Anterior cingulate cortex (tissue), 58 donors: ENCODE measurements around the gene DSTYK.
"Not testable (repeated sequence)": the region's sequence is repeated elsewhere in the genome, so short reads cannot be mapped to it uniquely, and the experiment has no call there.

Experiments used
- DNase-seq, 58 donors: peaks; one replicate each; lab custom pipeline; 2025; lab: John Stamatoyannopoulos, UW

The DSTYK gene

DNA sequence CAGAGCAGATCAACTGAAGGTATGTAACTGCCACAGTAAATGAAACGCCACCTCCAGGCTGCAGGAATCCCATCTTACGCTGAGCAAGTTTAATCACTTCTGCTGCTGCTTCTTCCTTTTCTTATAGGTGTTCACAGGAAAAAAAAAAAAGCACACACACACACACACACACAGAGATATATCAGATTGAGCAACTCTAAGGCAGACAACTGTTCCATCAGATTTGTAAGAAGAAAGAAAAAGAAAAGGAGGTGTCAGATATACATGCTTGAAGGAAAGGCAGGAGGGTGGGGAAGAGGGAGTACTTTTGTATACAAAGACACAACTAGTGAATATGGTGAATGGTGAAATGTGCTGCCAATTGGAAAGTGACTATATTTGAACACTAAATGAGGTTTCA lies 28.6 kb downstream of the DSTYK start:
- DNase-seq, result no peak

DNA sequence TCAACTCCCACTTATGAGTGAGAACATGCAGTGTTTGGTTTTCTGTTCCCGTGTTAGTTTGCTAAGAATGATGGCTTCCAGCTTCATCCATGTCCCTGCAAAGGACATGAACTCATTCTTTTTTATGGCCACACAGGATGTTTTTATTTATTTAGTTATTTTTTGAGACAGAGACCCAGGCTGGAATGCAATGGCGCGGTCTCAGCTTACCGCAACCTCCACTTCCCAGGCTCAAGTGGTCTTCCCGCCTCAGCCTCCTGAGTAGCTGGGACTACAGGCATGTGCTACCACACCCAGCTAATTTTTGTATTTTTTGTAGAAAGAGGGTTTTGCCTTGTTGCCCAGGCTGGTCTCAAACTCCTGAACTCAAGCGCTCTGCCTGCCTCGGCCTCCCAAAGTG lies 31.2 kb downstream of the DSTYK start:
- not testable (repeated sequence) for DNase-seq

DNA sequence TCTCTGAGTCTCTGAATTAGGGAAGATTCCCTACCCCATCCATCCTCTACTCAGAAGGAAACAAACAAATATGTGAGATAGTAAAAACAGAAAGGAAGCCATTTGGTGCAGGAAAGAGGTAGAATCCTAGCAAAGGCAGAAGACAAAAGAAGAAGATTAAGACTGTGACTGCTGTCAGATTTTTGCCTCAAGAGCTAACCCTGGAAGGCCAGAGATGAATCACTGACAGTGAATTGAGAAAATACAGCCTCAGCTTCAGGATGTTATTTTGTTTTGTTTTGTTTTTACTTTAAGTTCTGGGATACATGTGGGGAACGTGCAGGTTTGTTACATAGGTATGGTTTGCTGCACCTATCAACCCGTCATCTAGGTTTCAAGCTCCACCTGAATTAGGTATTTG lies 31.7 kb downstream of the DSTYK start:
- no peak for DNase-seq

DNA sequence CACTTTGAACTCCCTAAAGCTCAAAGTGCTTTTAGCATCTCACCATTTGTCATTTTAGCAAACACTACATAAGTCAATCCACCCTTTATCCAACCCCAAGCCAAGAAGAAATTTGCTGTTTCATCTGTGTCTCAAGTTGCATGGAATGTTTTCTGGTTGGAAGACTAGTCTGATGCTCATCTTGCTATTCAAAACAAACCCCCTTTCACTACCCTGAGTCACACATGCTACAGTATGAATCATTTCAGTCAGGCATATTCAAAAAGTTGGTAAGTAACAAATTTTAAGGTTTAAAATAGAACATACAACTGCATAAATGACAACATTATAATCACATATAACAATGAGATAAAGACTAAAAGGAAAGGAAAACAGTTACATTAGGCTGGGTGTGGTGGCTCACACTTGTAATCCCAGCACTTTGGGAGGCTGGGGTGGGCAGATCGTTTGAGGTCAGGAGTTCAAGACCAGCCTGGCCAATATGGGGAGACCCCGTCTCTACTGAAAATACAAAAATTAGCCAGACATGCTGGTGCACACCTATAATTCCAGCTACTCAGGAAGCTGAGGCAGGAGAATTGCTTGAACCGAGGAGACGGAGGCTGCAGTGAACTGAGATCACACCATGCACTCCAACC lies 38.7 kb downstream of the DSTYK start:
- no peak for DNase-seq

DNA sequence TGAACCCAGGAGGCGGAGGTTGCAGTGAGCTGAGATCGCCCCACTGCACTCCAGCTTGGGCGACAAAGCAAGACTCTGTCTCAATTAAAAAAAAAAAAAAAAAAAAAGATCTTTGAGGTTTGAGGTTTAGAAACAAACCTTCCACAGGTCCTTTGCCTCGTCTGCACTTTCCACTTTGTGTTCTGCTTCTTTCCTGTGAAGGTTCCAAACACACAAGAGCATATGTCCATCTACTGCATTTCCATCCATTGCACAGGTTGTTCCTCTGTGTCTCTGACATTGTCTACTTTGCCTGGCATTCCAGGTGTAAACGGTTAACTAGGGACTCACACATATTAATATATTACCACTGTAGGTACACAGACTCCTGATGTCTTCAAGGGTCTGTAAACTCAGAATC lies 40.1 kb downstream of the DSTYK start:
- no peak for DNase-seq

DNA sequence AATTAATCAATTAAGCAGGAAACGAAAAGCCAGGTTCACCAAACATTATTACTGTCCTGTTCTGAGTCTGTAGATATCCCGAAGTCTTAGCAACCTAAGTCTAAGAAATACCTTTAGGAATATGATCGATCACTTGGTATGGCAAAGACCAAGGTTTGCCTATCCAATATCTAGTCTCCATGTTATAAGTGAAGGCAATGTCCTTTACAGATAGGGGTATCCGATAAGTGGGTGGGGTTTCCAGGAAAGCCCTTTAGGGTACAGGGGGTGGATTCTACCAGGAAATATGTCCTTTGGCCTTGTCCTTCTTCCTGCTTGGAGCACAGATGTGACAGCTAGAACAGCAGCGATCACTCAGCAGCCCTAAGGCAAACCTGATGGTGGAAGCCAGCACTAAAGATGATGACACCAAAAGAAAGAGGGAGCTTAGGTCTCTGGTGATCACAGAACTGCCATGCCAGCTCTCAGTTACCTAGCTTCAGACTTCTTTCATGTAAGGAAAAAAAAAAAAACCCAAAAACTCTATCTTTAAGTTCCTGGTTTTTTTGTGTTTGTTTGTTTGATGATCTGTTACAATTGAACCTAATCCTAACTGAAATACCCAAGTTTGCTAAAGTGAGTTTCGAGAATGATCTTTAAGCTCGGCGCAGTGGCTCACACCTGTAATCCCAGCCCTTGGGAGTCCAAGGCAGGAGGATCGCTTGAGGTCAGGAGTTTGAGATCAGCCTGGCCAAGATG lies 40.8 kb downstream of the DSTYK start:
- no peak for DNase-seq

DNA sequence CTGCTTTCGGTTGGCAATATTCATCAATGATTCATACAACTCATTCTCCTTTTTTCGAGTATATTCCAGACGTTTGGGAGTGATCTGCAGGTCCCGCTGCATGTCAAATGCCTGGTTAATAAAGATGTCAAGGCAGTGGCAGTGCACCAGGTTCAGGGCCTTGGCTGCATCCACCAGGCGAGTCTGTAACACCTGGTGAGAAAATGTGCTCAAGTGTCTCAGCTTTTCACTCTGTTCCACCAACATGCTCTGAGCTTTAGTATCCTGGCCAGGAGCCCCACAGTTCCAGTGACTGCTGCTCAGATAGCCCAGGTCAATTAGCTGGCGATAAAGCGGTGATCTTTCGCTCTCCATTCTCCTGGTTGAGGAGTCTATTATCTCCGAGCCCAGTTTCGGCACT lies 42.3 kb downstream of the DSTYK start:
- DNase-seq, result no peak

DNA sequence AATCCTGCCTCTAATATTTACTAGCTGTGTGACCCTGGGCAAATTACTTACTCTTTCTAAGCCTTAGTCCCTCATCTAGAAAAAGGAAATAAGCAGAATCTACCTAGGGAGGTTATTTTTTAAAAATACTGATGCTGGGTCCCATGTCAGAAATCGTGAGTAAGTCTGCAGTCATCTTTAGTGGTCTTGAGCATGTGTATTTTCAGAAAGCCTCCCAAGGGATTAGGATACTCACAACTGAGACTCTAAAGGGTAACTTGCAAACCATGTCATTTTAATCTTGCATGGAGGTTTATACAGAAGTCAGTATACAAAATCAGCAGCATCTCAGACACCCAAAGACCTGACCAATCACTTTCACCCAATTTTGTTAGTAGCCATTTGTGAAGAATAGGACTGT lies 43.2 kb downstream of the DSTYK start:
- DNase-seq, result no peak

DNA sequence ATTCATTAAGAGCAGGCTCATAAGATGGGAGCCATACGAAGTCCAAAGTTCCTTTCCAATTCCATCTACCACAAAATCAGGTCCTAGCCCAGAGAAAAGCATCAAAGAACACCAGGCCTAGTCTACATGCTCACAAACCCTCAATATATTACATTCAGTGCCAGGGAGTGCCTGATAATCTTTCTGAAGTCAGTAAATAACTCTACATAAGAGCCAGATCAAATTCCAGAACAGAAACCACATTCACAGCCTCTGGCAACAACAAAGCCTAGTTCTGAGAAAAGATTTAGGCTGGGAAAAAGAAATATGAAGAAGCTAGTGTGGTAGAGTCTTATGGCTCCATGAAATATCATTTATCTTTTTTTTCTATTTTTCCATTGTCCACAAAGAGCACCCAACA lies 49.2 kb downstream of the DSTYK start:
- no peak for DNase-seq

DNA sequence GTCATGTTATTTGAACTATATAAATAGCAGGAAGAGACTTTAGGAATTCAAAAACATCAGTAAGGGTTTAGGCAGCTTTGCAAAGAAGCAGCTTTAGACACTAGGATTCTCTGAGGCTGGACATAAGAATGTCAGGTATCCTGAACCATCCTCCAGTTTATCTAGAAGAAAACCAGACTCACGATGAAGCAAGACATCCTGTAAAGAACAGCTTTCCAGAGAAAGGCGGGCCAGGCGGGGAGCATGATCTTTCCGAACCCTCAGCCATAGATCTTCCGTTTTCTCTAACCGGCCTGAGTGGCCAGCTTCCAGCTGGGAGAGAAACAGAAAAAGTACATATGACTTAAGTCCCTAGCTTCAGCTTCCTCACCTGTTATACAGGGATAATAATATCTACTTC lies 50.4 kb downstream of the DSTYK start:
- no peak for DNase-seq

DNA sequence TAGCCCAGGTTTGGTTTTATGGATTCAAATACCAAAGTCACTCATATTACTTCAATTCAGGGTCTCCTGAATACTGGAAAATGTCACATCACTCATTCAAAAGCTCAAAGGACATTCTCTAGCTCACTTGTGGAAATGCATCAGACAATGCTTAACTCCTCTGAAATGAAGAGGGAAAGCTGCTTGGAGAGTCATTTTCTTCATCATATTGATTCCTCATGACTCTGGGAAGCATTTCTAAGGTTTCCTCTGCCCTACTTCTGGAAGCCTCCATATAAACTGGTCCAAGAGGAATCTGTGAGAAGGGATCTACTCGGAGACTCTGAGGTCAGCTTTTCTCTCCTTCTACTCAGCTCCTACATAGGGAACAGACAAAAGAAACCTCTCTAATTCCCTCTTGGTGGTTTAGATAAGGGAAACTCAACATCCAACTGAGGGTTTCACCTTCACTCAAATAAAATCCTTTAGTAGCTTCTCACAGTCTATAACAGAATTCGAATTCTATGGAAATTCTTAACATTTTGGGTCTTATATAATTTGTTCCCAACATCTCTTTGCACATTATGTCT lies 53.4 kb downstream of the DSTYK start:
- no peak for DNase-seq

DNA sequence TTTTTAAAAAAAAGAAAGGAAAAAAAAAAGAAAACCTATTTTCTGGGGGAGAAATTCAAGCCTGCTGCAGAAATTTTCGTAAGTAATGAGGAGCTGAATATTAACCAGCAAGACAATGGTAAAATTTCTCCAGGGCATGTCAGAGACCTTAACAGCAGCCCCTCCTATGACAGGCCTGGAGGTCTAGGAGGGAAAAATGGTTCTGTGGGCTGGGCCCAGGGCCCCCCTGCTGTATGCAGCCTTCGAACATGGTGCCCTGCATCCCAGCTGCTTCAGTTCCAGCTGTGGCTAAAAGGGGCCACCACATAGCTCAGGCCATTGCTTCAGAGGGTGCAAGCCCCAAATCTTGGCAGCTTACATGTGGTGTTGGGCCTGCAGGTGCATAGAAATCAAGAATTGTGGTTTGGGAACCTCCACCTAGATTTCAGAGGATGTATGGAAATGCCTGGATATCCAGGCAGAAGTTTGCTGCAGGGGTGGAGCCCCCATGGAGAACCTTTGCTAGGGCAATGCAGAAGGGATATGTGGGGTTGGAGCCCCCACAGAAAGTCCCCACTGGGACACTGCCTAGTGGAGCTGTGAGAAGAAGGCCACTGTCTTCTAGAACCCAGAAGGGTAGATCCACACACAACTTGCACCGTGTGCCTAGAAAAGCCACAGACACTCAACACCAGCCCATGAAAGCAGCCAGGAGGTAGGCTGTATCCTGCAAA lies 55.7 kb downstream of the DSTYK start:
- DNase-seq, result not testable (repeated sequence)

DNA sequence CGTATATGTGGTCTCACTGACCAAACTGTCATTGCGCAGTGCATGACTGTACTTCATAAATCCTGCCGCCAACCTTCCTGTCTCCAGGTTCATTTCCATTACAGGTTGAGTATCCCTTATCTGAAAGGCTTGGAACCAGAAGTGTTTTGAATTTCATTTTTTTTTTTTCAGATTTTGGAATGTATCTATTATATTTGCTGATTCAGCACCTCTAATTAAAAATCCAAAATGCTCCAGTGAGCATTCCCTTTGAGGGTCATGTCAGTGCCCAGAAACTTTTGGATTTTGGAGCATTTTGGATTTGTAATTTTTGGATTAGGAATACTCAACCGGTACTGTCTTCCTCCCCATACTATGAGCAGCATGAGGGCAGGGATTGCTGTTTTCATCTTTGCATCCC lies 59.0 kb downstream of the DSTYK start:
- no peak for DNase-seq

DNA sequence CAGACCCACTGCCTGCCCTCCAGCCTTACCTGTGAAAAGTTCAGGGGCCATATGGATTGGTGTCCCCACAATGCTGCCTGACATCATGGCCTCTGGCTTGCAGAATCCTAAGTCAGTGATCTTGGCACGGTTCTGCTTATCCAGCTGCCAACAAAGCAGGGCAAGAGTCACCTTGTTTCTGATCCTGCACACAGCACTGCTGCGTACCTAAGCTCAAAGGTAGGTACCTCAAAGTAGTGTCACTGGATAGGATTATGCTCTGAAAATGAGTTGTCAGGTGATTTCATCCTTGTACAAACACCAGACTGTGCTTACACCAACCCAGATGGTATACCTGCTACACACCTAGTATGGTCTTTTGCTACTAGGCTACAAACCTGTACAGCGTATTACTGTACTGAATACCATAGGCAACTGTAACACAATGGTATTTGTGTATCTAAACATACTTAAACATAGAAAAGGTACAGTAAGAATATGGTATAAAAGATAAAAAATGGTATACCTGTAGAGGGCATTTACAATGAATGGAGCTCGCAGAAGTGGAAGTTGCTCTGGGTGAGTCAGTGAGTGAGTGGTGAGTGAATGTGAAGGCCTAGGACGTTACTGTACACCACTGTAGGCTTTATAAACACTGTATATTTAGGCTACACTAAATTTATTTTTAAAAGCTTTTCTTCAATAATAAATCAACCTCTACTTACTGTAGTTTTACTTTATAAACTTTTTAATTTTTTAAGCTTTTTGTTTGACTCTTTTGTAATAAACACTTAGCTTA lies 60.7 kb downstream of the DSTYK start:
- DNase-seq, result no peak

DNA sequence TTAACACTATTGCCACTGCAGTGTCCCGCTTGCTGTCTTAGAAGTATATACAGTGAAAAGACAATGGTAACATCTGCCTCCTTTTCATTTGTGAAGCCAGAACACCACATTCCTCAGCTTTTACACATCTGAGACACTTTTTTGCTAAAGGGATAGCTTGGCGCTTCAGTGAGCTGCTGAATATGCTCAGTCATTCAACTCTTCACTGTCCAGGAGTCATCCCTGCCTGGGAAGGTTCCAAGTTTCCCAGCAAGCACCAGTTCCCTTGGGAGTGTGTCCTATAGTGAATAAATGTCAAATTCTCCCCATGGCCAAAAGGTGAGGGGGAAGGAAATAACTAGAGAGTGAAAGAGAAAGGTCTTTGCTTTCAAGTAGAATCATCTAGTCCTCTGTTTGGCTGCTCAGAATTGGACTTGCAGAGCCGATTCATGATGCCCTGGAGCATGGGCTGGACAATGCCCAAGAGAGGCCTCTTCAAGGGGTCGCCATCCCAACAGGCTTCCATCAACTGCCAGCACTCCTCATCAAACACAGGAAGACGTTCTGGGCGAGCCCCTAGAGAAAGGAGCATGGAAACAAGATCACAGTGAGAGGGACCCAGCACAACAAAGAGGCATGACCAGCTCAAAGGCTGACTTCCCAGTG lies 64.2 kb downstream of the DSTYK start:
- DNase-seq, result no peak

DNA sequence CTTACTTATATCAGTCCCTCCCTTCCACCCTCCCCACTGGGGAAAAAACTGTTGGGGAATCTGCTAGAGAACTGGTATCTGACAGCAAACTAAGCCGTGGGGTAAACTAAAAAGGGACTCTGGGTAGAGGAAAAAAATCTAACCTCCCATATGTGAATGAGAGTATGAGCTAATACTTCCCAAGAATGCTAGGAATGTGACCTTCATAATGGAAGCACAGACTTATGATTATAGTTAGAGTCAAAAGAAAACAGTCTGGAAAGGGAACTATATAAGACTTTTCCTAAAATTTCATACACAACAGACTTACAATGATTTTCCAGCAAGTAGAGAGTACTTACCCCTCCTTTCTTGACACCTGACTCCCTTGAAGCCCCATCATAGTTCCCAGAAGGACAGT lies 66.8 kb downstream of the DSTYK start:
- DNase-seq, result no peak

DNA sequence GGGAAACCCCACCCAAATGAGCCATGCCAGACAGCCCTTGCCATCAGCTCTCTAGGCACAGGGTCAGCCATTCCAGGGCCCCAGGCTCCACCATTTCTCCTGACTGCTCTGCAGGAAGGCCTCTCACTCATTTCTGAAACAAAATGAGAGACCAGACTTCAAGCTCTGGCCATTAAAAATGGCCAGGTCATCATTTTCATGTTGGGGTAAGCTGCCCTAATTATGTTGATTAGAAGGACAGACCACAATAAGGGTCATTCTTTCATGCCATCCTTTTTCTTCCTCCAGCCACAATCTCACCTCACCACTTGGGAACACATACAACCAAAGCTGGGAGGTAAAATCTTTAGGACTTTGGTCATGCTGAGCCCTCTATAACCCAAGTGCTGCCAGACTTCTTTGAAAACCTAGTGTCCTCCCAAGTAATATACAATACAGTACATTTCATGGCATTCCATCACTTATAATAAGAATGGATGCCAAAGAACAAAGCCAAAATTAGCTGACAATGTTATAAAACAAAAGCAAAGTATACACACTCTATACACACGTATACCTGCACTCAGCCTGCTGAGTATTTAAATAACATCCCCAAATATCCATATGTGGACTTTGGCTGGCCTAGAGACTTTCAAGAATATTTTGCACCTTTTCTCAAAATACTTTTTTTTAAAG lies 67.3 kb downstream of the DSTYK start:
- DNase-seq, result no peak

DNA sequence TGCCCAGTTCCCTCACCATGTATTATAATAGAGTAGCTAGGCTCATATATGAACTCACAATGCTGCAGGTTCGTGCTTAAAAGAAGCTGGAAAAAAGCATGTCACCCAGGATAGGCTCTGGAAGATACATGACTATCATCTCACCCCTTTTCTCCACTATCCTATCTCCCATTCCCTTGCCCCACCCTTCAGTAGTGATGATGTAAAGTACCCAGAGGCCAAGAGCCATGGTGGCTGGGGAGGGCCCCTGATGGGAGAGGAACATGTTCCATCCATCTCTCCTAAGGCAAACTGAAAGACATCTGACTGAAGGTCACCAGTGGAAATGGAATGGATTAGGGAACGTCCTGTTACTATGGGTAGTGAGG lies 69.4 kb downstream of the DSTYK start:
- DNase-seq, result no peak

DNA sequence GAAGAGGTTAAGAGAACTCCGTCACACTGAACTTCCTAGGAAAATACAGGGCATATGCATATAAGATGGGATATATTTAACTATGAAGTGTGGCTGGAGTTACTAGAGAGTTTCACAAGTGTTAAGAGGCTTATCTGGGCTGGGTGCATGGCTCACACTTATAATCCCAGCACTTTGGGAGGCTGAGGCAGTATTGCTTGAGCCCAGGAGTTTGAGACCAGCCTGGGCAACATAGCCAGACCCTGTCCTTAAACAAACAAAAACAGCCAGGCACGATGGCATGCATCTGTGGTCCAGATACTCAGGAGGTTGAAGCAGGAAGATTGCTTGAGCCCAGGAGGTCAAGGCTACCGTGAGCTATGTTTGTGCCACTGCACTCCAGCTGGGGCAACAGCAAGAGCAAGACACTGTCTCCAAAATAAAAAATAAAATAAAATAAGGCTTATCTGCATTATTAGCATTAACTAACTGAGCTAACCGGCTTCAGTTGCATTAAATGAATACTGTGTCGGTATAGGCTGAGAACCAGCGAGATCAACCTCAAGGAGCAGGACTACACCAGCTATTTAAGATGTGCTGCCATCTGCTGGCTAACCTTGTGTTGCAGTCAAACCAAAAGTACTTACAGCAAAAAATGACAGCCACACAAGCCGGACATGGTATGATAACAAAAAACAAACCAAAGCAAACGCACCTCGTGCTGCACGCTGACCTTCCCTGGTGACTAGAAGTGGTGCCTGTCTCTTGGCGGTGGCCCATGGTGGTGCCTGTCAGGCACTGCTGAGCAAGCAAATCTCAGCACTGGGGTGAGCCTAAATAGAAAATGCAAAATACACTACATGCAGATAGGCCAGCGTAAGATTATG lies 70.0 kb downstream of the DSTYK start:
- peak in 55 of 58 donors; percentile 6 to 80 (median 52) for DNase-seq
